Fibroblast of skin of left quadriceps (primary cell): ENCODE measurements around the gene CTRB2.
A peak's percentile ranks its signal among the peaks of the same experiment; 100 is the strongest.

Experiments used
- DNase-seq, 2 experiments: peaks; one replicate each; pipeline ENCODE4 v3.0.0-alpha.2; 2013; ENCODE audit warnings: low read depth in 2 of 2

CTRB2 gene

DNA sequence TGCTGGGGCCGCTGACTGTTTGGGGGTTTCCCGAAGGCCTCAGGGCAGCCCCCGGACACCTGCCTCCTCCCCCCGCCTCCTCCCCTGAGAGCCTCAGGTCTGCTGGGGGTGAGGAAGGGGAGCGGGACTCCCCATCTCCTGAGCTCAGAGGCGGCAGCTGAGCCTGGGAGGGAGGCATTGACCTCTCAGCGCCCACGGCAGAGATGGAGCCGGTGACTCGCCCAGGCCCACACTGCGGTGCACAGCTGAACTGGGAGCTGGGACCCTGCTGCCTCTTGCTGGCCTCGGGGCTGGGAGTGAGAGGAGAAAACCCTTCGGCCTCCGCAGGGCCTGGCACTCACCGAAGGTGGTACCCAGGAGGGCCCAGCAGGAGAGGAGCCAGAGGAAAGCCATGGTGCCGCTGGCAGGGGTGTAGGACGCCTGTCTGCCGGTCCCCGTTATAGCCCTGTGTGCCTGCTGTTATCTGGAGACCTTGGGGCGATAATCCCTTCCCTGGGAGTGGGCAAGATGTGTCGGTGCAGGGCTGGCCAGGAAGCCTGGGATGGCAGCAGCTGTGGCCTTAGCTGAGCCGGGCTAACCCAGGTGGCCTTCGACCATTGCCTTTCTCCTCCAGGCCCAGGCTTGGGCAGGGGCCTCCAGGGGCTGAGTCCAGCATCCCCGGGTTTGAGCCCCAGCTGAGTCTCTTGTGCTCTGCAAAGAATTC, at the start of gene CTRB2:
TSS of gene CTRB2 (minus strand) at position 413 of the 703 bp plus-strand sequence. CDS start at position 393, 20 bp downstream.
- no peak for DNase-seq

DNA sequence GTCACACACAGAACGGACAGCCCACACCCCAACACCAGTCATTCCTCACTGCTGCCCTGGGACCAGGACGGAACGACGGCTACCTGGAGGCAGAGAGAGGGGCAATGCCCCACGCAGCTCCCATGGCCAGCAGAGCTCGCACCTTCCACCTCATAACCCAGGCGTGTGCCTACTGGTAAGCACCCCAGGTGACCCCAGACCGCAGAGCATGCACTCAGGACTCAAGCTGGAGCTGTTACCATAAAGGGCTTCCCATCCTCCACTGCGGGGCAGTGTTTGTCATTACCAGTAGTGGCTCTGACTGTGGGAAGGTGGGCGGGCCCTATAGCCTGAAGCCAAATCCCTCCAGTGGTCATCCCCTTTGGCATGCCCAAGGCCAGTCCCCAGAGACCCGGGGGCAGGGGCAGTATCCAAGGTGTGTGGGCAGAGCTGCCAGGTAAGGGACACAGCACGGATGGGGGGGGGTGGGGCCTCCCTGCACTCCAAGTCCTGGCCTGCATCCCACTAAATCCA, 49.2 kb upstream of the CTRB2 start:
- DNase-seq, result no peak

DNA sequence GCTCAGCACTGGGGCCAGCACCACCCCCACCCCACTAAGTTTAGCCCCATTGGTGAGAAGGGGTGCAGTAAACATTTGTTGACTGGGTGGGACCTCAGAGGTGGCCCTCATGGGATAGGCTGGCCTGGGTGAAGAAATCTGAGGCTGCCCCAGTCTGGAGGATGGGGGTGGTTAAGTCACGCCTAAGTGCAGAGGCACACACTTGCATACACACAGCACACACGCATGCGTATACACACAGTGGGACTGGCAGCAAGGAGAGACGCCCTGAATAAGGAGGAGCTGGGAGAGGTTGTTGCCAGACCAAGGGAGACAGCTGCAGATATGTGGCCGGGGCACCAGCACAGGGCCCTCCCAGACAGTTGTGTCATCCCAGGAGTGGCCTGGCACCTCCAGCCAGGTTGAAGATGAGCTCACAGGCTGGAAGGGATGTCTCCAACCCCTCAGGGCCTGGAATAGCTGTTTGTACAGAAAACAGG, 47.4 kb upstream of the CTRB2 start:
- peak; percentile 51 to 58 for DNase-seq

DNA sequence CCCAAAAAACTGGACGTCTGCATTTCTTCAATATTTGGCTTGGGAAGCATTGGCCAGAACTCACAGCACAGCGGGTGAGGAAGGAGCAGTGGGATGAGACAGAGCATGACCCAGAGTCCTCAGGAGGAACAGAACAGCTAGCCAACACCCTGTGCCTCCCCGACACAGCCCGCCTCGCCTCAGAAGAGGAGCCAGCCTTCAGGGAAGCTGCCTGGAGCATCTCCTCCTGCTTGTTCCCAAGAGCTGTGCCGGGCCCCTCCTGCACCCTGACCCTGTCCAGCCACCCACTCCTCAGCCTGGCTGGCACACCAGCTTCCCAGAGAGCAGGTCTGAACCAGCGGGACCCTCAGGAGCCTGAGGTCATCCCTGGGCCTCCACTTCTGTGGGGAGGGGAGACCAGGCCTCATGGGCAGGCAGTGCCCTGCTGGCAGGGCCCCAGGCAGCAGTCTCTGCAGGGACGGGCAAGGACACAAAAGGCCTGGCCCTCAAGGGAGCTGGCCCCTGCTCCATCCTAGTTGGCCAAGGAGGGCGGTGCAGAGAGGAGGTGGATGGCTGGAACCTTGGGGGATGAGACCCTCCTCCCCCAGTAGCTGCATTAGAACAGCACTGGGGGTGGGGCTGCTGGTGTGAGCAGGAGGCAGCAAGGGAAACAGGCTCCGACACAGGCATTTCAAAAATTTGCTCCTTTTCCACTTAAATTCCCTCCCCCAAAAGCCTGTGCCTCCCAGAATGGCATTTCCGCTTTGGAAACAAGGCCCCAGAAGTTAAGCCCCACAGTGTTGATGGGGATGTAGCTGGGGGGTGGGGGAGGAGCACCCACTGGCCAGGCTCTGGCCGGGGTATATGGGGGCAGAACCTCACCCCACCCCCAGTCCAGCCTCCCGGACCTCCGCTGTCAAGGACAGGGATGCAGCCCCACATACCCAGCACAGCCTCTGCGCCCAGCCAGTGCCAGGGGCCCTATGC, 46.3 kb upstream of the CTRB2 start:
- peak; percentile 83 to 85 for DNase-seq

DNA sequence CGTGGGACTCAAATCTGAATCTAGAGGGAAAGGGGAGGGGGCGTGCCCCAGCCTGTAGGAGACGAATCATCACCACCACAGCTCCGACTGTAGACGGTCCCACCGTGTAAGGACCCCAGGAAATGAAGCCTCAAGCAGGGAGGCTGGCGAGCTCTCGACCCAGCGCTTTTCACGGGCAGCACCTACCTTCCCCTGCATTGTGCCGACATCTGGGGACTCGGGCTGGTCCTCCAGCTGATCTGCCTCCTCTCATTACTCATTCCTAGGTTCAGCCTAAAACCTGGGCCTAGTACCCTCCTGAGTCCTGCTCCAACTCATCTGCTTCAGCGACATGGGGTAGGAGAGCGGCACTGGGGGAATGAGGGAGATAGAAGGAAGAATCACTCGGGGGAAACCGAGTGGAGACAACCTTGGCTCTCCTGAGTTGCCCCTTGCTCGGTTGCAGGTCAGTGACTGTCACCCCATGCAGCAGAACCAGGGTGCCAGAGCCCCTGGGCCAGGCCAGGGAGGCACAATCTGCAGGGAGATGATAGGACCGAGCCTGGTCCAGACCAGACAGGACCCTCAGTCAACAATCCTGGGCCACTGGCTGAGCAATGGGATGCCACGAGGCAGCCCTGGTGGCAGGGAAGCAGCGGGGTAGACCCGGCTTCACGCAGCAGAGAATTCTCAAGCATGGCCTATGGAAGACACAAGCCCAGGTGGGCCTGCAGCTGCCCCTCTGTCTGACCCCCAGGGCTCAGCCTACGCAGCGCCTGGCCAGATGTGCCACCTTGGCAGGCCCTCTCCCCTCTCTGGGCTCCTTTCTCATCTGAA, 45.3 kb upstream of the CTRB2 start:
- DNase-seq, result no peak

DNA sequence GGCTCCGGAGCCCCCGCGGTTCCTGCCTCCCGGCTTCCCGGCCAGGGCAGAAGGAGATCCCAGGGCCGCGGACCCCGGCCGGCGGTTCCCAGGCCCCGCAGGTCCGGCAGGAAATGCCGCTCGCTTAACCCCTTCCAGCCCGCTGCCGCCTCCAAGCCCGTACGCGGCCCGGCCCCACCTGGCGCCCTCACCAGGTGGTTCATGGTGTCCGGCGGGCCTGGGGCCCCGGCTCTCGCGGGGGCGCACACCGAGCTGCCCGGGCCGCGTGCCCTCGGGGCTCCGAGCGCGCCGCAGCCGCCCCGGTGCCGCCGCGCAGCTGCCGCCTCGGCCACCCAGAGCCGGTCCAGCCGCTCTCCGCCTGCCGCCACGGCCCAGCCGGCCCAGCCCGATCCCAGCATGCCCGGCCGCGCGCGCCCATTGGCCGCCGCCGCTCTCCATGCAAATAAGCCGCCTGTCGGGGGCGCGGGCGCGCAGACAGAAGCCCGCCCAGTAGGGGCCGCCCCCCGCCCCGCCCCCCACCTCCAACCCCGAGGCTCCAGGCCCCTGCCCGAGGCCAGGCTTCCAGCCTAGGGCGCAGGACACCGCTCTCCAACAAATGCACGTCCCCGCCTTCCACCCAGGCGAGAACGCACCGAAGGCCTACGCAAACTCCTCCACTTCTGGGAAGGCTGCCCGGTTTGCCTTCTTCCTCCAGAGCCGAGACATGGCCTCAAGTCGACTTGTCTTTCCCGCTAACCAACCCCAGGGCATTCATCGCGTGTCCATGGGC, 44.5 kb upstream of the CTRB2 start, which contains the start of gene BCAR1:
TSS of gene BCAR1 (minus strand) at position 345 of the 769 bp plus-strand sequence. CDS start at position 203, 142 bp downstream.
- DNase-seq, result peak; percentile 70 to 71

DNA sequence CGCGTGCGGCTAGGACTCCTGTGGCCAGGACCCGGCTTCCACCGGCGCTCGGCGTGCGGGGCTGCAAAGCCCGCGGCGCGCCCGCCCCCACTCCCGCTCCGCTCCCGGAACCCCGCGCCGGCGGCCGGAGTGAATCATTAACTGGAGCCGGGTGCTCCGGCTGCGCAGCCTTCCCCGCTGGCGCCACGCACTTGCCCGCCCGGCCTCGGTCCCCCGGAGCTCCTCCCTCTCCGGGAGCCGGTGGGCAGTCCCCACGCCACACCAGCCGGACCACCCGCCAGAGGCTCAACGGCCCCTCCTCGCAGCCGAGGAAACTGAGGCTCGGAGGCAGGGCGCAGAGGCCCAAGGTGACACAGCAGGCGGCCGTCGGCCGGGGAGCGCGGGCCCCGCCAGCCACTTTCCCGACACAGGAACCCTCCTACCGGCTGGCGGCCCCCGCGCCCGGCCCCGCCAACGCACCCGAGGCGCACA, 43.9 kb upstream of the CTRB2 start:
- DNase-seq, result no peak

DNA sequence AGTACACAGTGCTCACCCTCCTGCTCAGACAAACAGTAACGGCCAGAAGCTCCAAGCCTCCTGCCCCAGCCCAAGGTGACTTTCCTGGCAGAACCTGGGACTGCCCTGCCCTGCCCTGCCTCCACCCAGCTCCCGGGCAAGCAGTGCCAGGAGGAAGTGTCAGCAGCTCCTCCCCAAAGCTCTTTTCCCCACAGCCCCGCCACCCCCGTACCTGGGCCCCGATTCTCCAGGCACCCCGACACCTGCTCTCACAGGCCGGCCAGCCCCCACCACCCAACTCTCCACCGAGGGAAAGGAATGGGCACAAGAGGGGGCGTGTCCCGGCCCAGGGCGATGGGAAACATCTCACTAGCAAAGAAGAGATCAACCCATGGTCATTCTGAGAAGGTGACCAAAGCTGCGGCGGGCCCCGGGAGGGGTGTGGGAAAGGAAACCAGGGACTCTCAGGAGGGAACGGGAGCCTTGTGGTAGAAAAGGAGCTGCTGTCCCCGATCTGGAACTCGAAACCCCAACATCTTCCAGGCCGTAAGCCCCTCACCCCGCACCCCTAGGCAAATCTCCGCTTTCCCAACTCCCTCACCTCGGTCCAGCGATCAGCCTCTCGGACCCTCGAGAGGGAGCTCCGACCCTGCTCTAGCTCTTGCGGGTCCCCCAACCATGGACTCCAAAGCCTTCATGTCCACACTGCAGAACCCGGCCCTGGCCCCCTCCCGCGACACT, 43.3 kb upstream of the CTRB2 start:
- DNase-seq, result no peak

DNA sequence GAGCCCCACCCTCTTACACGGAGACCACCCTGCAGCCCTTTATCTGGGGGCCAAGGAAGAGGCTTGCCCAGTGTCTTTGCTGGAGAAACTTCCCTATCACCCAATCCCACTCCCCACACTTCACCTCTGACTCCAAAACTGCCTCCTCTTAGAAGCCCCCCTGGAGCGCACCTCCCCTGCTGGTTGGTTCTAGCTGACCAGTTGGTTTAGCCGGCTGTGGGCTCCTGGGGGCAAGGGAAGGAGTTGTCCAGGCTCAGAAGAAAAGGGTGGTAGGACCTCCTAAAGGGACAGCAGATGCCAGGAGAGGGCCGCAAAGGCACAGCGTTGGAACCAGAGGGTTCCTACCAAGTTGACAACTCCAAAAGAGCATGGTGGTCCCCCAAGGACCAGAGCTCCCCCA, 42.5 kb upstream of the CTRB2 start:
- no peak for DNase-seq

DNA sequence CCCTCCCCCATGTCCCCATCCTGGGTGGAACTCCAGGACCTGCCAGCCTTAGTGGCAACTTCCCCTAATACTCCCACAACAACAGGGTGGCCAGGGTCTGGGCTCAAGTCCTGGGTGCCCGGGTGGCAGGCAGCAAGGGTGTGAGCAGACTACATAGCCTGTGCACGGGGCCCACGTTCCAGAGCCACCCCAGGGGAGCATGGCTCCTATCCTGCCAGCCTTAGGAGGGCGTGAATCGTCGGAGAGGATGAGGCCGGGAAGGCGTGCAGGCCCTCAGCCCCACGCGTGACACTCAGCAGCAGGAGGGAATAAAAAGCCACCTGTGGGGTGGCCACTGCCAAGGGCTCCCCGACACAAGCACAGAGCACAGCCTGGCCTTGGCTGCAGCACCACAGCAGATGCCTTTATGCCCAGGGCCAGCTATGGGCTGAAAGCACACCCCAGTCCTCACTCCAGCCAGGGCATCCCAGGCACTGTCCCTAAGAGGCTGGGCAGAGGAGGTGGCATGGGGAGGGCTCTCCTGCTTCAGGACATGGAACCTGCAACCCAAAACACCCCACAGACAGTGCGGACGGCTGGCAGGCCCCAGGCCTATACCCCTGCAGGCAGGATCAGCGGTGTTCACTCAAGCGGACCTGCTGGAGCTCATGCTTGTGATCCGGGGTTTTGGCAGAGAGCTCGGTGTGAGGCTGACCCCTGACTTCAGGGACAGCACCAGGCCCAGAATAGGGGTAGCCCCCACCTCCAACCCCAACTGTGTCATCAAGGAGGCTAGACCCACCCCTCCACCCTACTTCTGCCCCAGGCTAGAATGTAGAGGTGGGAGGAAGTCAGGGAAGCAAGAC, 41.8 kb upstream of the CTRB2 start:
- DNase-seq, result no peak

DNA sequence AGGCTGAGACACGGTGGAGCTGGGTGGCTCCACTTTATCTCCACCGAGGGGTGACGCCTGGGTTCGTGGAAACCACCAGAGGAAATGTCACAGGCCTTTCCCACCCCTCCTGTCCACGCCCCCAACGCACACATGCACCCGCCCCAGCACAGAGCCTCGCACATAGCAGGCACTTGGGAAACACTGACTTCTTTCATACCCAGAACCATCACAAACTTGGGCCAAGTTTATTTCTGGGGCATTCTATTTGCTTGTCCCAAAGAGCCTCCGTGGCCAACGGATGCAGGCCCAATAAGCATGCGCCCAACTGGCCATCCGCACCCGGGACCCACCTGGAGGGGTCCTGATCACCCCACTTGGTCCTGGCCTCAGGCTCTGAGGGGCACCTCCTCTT, 41.2 kb upstream of the CTRB2 start:
- DNase-seq, result no peak

DNA sequence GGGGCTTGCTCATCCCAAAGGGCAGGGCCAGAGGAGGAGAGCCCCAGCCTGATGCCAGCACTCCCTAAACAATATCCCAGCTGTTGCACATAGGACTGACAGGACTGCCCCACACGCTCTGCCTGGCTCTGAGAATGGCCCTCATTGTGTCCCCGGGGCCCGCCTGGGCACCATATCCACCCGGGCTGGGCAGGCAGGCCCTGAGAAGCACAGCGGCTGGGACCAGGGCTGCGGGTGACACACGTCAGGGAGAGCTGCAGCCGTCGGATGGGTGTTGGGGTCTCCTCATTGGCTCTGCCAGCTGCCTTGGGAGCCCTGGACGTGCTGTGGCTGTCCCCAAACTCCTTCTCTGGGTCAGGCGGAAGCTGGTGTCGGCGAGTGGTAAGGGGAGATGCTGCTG, 40.3 kb upstream of the CTRB2 start:
- DNase-seq, result no peak

DNA sequence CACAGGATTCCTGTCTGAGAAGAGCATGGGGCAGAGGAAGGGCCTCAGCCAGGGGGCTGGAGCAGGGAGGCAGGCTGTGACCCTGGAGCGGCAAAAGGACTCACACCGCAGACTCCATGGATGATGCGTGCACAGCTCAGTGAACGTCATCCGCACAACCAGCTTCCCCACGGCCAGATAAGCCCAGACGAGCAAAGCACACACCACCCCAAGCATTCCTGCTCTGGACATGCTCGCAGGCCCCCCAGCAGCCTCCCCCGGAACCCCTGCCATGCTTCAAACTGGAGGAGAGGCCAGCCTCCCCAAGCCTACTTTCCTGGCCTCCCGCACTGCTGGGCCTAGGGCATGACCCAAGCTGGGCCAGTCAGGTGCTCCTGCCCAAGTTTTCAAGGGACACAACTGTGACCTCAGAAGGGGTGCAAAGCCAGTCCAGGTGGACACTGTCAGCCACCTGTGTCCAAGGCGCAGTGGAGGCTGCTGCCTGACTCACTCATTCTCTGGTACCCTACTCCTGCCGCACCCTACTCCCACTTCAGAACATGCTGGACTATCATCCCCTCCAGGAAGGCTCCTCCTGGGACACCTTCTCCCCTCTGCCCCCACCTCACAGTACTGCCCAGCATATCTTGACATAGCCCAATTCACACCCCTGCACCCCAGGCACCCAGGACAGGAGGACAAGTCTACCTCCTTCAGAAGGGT, 39.7 kb upstream of the CTRB2 start:
- no peak for DNase-seq

DNA sequence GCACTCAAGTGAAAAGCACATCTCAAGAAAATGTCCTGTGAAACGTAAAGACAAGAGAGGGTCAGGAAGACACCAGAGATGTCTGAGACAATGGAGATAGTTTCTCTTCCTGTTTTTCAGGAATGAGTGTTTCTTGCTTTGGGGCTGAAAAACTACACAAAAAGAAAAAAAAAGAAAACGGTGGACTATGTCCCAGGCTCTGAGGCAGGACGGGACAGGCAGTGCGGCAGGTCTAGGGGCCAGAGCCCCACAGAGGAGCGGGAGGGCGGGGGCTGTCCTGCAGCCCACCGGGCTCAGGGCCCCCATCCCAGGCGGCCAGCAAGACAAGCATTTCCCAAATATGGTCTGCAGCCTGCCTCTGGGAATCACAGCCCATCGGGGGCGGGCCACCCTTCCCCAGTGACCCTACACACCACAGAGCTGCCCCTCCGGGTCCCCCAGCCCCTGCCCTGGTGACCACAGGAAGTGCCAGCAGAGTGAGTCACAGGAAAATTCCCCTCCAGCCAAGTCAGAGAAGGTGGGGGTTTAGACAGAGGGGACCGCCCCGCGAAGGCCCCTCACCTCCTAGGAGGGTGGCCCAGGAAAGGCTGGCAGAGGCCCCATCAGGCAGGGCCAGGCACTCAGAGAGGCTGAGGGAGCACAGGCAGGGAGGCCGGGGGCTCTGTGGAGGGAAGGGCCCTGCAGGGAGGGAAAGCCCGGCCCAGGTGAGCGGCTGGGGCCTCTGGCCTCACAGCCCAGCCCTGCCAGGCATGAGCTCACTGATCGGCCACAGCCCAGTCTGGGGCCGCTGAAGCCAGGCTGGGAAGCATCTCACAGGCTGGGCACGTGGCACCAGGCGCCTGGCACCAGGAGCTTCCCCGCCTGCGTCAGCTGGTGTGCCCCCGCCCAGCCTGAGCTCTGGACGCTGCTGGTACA, 38.1 kb upstream of the CTRB2 start:
- DNase-seq, result peak; percentile 80

DNA sequence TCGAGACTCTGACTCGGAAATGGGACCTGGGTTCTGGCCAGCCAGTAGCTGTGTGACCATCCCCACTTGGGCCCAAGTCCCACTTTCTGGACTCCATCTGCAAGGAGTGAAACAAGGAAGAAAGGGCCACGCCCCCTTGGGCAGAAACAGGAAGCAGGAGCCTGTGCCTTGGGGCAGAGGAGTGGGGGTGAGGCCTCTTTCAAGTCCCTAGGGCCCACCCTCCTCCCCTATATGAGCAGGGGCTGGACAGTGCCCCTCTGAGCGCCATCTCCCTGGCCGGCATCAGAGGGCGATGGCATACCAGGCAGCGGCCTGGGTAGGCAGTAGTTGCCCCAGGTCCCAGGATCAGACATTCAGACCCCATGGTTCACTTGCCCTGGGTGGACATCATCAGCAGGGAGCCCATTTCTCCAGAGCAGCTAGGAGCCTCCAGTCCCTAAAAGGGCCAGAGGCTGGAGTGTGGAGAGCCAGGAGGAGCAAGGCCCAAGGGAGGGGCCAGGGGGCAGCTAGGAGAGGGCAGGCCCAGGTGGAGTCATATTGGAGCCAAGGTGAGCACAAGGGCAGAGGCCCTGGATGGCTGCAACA, 37.4 kb upstream of the CTRB2 start:
- no peak for DNase-seq

DNA sequence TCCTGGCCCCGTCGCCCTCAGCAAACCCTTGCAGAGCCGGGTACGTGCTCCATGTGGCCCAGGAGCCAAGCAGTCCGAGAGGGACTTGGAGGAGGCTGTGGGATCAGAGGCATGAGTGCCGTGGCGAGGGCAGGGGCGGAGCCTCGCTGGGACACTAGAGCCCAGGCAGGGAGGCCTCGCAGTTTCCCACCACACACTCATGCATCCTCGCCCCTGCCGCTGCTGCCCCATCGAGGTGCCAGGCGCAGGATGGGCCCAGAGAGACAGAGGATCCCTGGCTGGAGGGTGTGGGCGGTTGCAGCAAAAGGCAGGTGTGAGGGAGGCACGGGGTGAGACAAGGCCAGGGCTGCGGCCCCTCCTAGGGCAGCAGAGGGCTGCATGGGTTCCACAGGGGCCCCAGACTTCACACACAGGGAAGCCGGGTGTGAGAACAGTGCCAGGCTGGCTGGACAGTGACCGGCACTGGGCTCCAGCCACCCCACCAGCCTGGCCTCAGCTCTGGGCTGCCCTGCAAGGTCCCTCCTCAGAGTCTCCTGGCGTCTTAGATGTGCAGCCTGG, 36.8 kb upstream of the CTRB2 start:
- no peak for DNase-seq
